HT1080 (cell line): ENCODE data around the gene DIS3L2. TPM values are rescaled to one million over a fixed set of nuclear protein-coding genes. Genes with fewer than 3 reads are reported as not detected.
A peak's percentile ranks its signal among the peaks of the same experiment; 100 is the strongest.
"Not testable (repeated sequence)": the region's sequence is repeated elsewhere in the genome, so short reads cannot be mapped to it uniquely, and the experiment has no call there.

Experiments used
- DNase-seq: peaks from one replicate; pipeline ENCODE4 v3.0.0-alpha.2; 2015; ENCODE audit warnings: low read depth
- total RNA-seq: library from RNA; depleted of rRNA; stranded (reverse); fragments of >200 nt; shearing (Covaris generic); gene quantifications from 2 replicates; pipeline ENCODE4 v1.2.3, GENCODE V29; 2014

DIS3L2 gene
- total RNA-seq, 1 experiment from 2014 or later, result 25.7 TPM

DNA sequence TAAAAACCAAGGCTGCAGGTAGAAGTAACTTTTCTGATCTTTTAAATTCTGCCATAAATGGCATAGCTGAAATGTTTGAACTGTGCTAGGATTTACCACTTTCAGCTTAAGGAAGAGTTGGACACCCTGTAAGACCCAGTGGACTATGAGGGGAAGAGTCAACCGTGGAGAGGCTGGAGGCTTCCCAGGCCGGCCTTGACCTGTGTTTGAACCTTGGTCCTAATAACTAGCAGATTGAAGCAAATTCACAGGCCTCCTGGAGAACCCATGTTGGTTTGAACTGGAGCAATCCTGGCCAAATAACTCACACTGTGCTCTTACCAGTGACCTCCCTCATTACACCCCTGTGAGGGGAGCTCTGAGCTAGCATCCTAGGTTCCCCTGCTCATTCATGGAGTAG, 329.8 kb downstream of the DIS3L2 start:
- DNase-seq, result no peak

DNA sequence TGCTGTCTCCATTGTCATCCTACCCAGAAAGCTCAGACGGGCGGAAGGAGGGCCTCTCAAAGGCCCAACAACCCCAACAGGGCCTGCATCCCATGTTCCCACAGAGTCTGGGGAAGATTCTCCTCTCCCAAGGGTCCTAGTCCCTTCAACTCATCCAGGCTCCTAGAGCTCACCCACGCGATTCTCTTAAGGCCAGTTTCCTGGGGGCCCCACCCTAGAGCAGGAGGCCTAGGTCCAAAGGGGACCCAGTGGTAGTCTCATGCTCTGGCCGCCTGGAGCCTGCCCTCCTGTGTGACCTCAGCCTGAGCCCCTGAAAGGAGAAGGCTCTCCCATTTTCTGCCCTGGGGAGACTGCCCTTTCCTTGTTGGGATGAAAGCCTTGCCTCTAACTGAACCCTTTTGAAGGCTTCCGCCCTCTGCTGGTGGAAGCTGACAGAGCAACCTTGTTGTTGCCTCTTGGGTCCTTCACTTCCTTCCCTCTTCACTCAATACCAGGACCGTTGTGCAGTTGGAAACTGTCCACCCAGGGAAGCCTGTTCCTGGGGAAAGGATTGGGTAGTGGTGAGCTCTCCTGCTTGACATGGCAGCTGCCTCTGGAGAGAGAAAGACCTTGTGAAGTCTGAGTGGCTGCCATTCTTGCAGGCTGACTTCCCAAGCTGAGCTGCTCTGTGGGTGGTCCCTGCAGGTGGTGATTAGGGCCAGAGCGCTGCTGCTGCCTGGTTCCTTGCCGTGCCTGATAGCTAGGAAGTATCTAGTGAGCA, 331.1 kb downstream of the DIS3L2 start:
- DNase-seq, result peak; percentile 67

DNA sequence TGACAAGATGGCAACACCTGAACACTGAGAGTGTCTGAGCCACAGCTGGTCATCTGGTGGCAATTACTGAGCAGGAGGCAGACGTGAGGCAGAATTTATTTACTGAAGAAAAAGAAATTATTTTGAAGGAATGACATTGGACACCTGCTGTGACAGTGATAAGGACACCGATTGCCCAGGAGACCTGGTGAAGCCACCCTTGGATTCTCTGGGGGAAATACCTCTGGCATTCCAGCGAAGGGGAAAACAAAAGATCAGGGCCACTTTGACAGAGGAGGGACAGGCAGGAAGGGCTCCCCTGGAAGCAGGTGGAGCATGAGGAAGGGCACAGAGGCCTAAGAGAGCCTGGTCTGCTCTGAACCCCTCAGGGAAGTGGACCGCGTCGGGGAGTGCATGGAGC, 331.7 kb downstream of the DIS3L2 start:
- no peak for DNase-seq

DNA sequence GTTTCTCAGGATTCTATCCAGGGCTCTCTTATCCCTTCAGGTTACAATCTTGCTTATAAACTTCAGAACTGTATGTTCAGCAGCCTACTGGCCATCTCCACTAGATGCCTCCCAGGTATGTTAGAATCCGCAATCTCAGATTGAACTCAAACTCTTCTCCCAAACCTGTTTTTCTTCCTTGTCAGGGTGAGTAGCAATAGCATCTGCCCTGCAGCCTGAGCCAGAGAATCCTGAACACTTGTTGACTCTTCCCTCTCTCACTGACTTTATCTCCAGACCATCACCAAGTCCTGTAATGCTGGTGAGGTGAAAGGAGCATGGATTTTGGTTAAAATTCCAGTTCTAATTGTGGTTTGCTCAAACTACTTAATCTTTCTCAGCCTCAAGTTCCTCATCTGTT, 334.5 kb downstream of the DIS3L2 start:
- no peak for DNase-seq

DNA sequence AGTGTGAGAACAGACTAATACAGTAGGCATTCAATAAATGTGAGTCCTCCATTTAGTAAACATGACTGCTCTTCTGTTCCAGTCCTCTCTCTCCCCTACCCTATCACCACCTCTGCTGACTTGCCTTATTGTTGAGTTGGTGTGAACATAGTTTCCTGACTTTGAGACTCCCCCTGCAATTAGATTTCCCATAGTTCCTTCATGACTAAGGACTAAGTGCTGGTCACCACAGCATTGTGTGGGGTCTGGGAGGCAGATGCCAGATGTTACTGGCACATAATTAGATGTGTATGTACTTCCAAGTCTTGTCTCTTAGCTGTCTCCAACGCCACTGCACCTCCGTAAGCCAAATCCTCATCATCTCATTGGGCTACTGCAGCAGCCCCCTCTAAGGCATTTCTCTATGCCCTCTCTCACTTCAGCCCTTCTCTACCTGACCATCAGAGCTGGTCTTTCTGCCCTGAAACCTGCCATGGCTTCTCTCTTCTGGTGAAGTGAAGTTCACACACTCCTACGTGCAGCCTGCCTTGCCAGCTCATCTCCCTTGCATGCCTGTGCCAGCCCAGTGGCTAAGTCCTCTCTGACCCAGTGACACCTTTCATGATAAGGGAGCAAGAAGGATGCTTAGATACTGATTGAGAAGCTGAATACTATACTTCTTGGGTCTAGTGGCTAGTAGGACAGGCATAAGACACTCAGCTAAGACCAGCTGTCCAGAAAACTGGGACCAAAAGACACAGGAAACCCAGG, 335.4 kb downstream of the DIS3L2 start:
- peak; percentile 13 for DNase-seq

DNA sequence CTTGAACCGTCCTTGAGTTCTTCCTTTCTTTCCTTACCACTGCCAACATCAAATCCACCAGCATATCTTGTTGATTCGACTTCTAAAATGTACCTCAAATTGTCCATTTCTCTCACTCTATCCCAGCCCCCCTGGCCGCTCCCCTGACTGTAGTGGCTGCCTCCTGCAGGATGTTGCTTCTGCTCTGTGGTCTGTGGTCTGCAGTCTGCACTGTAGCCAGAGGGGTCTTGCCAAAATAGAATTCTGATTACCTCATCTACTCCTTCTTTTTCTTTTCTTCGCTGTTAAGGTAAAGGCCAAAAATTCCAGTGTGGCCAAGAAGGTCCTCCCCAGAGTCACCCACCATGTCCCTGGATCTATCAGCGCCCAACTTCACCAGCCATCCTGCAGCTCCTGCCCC, 337.6 kb downstream of the DIS3L2 start:
- DNase-seq, result no peak

DNA sequence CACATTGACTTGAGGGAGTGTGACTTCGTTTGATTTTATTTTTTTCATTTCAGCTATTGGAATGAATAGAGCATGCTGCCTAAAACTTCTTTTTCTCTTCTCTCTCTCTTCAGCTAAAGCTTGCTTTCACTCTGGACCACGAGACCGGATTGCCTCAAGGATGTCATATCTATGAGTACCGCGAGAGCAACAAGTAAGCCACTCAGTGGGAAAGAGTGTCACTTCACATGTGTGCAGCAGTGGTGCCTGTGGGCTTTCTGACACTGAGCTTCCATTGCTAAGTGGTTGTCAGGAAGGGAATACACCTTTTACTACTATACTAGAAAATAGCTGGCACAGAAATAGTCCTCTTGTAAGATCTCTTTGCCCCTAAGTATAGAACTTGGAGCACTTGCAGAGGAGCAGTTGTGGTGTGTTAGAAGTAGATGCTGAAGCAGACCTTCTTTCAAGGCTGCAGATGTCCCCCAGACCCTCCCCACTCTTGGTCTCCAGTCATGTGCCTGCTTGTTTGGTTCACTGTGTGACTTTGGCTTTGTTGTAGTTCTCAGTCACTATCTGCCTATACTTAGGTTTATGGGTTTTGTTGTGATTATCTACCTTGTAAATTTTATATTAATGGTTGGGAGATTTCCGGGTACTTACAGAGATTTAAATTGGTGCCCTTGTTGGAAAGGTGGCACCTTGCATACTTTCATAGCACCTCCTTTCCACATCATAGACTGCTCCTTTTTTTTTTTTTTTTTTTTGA, 338.6 kb downstream of the DIS3L2 start:
- no peak for DNase-seq

DNA sequence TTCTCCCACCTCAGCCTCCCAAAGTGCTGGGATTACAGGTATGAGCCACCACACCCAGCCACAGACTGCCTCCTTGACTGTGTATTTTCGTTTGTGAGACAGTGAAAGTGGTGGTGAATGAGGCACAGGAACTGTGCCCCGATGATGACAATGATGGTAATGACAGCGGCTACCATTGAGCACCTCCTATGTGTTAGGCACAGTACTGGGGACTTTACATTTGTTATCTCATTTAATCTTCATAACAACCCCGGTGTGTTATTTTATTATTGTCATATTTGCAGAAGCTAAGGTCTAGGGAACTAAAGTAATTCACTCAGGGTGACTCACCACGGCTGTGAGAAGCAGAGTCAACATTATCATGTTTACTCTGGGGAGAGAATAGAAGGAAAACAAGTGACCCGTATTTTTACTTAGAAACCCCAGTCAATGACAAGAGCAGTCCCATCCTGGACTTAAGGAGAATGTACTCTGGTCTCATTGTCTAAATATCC, 339.4 kb downstream of the DIS3L2 start:
- DNase-seq, result peak; percentile 42

DNA sequence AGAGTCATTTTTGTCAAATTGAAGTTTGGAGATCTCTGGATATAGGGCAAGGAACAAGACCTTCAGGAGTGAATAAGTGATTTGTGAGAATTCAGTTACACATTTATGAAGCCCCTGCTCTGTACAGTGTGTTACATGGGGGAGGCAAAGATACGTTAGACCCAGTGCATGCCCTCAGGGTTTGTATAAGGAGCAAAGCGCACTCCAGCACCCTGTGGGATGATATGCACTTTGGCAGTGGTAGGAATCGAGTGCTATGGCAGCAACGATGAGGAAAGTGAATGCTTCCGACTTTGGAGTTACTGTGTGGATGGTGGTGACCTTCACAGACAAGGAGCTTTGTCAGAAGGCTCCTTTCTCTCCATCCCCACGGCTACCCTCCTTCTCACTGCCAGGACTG, 342.7 kb downstream of the DIS3L2 start:
- DNase-seq, result no peak

DNA sequence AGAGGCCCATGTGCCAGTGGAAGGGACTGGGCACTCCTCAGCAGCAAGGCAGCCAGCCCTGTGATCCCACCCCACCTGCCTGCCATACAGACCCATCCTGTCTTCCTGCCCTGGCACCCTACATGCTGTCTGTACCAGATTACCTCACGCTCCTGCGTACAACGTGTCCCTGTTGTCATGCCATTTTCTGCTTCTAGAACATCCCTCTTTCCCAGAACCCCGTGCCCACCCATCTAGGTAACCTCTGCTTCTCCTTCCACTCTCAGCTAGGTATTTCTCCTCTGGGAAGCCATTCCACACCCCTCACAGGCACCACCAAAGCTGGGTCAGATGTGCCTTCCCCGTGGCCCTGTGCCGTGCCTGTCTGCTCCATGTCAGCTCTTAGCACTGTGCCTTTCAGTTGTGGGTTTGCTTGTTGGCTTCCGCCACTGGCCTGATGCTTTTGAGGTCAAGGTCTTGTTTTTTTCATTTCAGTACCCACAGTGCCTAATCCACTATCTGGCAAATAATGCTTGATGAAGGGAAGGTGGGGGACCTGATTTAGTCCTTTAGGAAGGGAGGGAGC, 345.3 kb downstream of the DIS3L2 start:
- no peak for DNase-seq

DNA sequence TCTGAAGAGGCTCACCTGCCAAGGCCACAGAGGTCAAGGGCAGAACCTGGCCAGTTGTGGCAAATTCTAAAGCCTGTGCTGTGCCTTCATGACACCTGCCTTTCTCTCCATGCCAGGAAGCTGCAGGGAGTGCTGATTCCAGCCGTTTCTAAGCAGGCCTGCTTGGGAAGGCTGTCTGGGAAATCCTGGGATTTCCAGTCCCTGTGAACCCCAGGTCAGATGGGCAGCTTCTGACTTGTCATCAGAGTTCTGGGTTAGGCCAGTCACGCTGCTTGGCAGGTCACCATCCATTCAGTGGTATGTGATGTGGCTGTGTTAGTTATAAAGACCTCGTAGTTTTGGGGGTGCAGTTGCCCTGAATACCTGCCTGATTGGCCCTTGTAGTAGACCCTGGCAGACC, 346.3 kb downstream of the DIS3L2 start:
- no peak for DNase-seq

DNA sequence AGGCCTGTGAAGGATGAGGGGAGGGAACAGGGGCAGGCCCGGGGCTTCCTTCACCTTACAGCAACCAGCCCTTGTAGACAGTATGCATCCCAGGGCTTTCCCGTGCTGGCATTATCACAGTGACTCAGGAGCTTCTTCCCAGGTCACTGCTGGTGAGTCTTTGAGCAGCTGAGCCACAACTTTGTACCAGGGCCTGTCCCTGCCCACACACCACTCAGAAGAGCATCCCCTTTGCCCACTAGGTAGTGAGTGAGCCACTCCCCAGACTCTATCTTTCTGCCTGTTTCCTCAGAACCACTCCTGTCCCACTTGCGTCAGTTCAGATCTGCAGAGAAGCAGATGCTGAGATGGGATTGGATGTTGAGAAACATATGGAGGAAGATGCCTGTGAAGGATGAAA, 347.5 kb downstream of the DIS3L2 start:
- DNase-seq, result no peak

DNA sequence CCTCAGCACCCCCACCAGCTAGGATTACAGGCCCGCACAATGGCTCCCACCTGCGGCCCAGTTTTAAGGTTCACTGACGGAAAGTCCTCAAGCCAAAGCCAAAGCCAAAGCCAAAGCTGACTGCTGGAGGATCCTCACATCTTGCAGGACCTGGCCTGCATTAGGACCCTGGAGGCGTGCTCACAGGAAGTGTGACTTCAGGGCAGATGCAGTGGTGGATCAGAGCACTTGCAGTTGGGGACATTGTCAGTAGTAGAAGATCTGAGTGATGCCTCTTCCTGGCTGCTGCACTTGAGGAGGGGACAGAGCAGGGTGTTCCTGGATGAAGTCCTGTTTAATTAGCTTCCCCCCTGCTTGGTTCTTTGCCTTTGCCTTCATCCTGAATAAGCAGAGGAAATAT, 348.1 kb downstream of the DIS3L2 start:
- DNase-seq, result no peak

DNA sequence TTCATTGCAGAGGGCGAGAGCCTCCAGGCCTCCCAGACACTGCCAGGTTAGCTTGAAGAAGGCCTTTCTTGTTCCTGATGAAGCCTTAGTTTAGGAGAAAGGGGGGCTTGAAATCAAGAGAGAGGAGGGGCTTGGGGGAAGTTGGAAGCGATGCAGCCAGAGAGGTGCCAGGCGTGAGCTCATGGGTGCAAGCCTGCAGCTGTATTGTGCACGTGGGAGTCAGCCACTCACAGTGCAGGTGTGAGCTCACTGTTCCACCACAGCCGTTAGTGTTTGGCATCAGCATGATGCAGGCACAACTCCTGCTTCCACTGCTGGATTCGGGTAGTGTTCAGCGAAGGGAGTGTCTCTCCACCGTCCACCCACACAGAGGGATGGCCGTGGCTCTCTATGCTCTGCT, 348.6 kb downstream of the DIS3L2 start:
- no peak for DNase-seq

DNA sequence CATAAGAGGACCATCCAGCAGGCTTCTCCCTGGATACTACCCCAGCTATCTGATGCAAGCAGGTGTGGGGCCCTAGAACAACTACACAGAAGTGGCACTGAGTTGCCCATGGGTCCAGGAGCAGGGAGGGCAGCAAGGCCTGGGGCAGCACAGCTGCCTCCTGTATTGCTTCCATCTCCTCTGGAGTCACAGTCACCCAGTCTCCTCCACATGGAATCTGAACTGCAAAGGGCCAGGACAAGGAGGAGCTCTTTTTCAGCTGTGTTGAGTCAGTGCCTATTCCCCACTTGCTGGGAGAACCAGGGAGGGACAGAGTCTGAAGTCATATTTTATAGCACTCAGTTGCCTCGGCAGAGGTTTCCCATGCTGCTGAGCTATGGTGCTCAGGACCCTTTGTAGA, 349.2 kb downstream of the DIS3L2 start:
- no peak for DNase-seq

DNA sequence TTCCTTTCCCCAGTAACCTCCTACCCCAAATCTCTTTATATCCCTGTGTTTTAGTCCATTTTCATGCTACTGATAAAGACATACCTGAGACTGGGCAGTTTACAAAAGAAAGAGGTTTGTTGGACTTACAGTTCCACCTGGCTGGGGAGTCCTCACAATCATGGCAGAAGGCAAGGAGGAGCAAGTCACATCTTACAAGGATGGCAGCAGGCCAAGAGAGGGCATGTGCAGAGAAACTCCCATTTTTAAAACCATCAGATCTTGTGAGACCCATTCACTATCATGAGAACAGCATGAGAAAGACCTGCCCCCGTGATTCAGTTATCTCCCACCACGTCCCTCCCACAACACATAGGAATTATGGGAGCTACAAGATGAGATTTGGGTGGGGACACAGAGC, 352.1 kb downstream of the DIS3L2 start:
- not testable (repeated sequence) for DNase-seq

DNA sequence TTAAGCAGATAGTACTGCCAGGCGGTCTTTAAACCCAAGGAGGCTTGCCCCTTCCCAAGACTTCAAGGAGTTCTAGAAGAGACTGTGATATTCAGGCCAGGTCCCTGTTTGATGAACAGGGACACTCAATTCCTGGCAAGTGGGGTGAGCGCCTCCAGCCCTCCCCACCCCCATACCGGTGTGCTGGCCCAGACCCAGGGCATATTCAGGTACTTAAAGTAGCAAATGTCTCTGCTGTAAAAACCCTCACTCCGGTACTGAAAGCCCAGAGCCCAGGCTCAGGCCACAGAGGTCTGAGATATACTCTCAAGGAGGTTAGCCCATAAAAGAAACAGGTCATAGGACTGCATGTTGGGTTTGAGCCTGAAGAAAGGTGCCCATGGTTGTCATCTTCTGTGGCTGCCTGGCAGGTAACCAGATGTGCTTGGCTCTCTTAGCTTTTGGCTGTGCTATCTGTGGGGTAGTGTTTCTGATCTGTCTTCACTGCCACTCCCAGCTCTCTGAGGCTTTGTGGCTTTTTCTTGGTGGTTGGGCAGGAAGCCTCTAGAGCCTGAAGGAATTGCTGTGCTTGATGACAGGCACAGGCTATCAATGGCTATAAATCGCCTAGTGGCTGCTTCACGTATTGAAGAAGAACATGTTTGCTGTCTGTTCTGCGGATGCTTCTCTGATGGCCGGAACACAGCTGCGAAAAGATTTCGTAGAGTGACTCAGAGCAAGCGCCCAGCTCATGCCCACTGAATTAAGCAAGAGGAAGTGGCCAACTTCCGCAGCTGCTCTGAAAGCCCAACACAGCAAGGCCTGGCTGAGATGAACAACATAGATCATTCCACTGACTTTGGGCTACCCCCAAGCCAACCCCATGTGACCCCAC, 353.8 kb downstream of the DIS3L2 start:
- peak; percentile 99 for DNase-seq

DNA sequence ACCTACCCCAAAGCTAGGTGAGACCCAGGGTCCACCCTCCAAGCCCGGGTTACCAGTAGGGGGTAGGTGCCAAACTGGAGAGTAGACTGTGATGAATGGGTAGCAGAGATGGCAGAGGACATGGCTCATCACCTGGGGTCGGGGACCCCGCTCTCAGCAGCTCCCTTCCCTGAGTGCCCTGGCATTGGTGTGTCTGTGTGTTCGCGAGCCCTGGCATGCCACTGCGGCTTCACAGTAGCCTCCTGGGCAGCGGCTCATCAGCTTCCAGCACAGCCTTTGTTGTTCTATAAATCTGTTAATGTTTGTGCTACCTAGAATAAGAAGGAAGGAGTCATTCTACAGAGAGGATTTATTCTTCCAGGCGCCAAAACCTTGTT, 354.4 kb downstream of the DIS3L2 start:
- no peak for DNase-seq

DNA sequence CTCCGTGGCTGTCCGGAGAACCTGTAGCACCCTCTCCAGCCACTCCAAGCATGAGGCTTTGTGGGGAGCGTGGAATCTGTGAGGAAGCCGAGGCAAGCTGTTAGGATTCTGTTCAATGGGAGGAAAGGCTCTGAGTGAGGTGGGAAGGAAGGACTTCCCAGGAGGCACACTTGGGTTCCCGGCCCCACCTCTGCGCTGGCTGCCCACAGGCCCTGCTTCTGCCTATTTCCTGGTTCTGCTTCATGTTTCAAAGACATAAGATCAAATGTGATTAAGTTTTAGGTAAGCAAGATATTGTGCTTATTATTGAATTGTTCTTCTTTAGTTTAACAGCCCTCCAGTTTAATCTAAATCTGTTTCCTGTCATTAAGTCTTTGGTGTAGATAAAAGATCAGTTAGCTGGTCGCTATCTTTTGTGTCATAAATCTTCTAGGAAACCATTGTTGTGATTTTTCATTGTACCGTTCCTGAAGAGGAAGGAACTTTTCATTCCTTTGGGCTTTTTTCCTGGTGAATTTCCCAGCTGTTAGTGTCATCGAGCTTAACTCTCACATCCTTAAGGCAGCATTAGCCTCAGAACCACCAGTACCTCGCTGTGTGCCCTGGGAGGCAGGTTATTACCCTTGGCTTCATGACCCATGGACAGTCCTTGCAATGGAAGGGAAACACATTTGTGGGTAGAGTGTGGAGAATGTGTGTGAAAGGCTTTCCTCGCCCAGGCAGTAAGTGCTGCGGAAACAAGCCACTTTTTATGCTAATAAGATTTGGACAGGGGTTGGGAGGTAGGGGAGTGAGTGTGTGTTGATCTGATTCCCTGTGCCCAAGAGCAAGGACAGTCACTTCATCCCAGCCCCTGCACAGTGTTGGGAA, 355.2 kb downstream of the DIS3L2 start:
- no peak for DNase-seq
